ENCODE measurements around the gene JAK1. TPM values are rescaled to one million over a fixed set of nuclear protein-coding genes. Genes with fewer than 3 reads are reported as not detected.

Gene JAK1
- total and polyA plus RNA-seq, 2 of the 8 experiments (the other 6 are each of a cell fraction or from before 2014, with no cell fraction given) = 7.8 to 24.5 TPM

GRCh38 chr1:64811131-64811530 is 155.2 kb downstream of the JAK1 start:
- H3K79me2 ChIP-seq (ENCODE audit: control insufficient read depth in 1 of 2, insufficient read depth in 2 of 2, low read length in 2 of 2) = no peaks in the 10 kb centered on the region
- H4K8ac ChIP-seq (ENCODE audit: extremely low read depth, insufficient read depth, low read length) = no peak overlapping the region
- whole genome bisulfite sequencing, 2 experiments (ENCODE audit: extremely low coverage in 1 of 2, insufficient coverage in 1 of 2, insufficient read length in 1 of 2, insufficient replicate concordance in 2 of 2, low coverage in 1 of 2, low lambda C conversion rate in 2 of 2, missing lambda C conversion rate in 1 of 2) = 90% methylated on average over 6 of the region's 6 CpGs; no CpG with 5 or more reads in 1 of the 2 experiments
- H2AFZ ChIP-seq (ENCODE audit: low read length) = no peak overlapping the region
- H2BK15ac ChIP-seq (ENCODE audit: low read length) = no peak overlapping the region
- H4K5ac ChIP-seq (ENCODE audit: insufficient read length, low read depth, low read length) = no peak overlapping the region
- no peak overlapping the region for H3K56ac ChIP-seq (replicated peaks; ENCODE audit: insufficient read length, low read depth, low read length)
- H3K9me3 ChIP-seq (ENCODE audit: insufficient read depth in 2 of 2, low read depth in 1 of 2, low read length in 1 of 2) = no peaks in the 10 kb centered on the region
- H3K18ac ChIP-seq (ENCODE audit: extremely low read depth, low read length) = no peak overlapping the region
- H2AK5ac ChIP-seq (ENCODE audit: low read depth, low read length) = no peak overlapping the region
- peaks cover 0 to 4% (median 1%) of the 10 kb centered on the region in 4 experiments; a peak in 2 of 8 replicates for H3K36me3 ChIP-seq (ENCODE audit: control insufficient read depth in 2 of 4, insufficient read depth in 4 of 4, low read length in 3 of 4)
- no peaks in the 10 kb centered on the region for H4K20me1 ChIP-seq (replicated peaks in 1 of 2; ENCODE audit: control insufficient read depth in 1 of 2, insufficient read depth in 2 of 2, low read length in 2 of 2)
- H3K9ac ChIP-seq (replicated peaks in 1 of 4; ENCODE audit: extremely low read depth in 1 of 4, low read depth in 3 of 4, low read length in 3 of 4) = no peak overlapping the region
- no peak overlapping the region for H4K91ac ChIP-seq (replicated peaks; ENCODE audit: insufficient read length, low read length)
- H2BK12ac ChIP-seq (ENCODE audit: low read depth, low read length) = no peak overlapping the region
- POLR2A ChIA-PET (ENCODE audit: partially characterized antibody) = no interaction called here
- H3K27ac ChIP-seq (ENCODE audit: low read depth, low read length) = no peak overlapping the region
- no peak overlapping the region for H3K4ac ChIP-seq (replicated peaks; ENCODE audit: insufficient read length, low read depth, low read length)
- TF ChIP-seq TAF7 (optimal IDR thresholded peaks at IDR 0.05; ENCODE audit: borderline replicate concordance, low read depth, low read length) (no peak), JUN (IDR thresholded peaks at IDR 0.05; ENCODE audit: low read depth, low read length) (no peak), SUZ12 (IDR thresholded peaks at IDR 0.05; ENCODE audit: low read length) (no peak), HDAC2 (IDR thresholded peaks at IDR 0.05; ENCODE audit: borderline replicate concordance in 1 of 2, low read depth in 2 of 2, low read length in 2 of 2) (no peak), ATF2 (IDR thresholded peaks at IDR 0.05; ENCODE audit: low read length) (no peak), SP1 (IDR thresholded peaks at IDR 0.05; ENCODE audit: low read depth, low read length) (no peak), RAD21 (IDR thresholded peaks at IDR 0.05 in 1 of 2, conservative IDR thresholded peaks at IDR 0.05 in 1 of 2; ENCODE audit: low read depth in 2 of 2, low read length in 2 of 2) (no peak), SP2 (IDR thresholded peaks at IDR 0.05; ENCODE audit: low read length) (no peak), POLR2A (IDR thresholded peaks at IDR 0.05; ENCODE audit: control extremely low read depth in 1 of 2, low read depth in 2 of 2, low read length in 2 of 2) (no peak), NRF1 (IDR thresholded peaks at IDR 0.05; ENCODE audit: low read depth, low read length) (no peak), HDAC6 (IDR thresholded peaks at IDR 0.05; ENCODE audit: low read depth, low read length) (no peak), YY1 (IDR thresholded peaks at IDR 0.05; ENCODE audit: low read depth, low read length) (no peak), NANOG (IDR thresholded peaks at IDR 0.05; ENCODE audit: insufficient read depth, low read depth, low read length, poor library complexity, severe bottlenecking) (no peak)
- DNase-seq (ENCODE audit: low read depth in 1 of 2, low spot score in 2 of 2) (no peak), FAIRE-seq (peak; percentile 19)
- H3K79me1 ChIP-seq (ENCODE audit: low read depth, low read length) = no peaks in the 10 kb centered on the region
- H3K23ac ChIP-seq (ENCODE audit: insufficient read length) = no peak overlapping the region
- H3K4me1 ChIP-seq (replicated peaks in 1 of 4; ENCODE audit: control insufficient read depth in 3 of 4, insufficient read depth in 4 of 4, low read length in 3 of 4) = no peaks in the 10 kb centered on the region
- H3K4me2 ChIP-seq (ENCODE audit: insufficient read depth in 1 of 2, low read depth in 2 of 2, low read length in 2 of 2) = no peak overlapping the region
- no peak overlapping the region for H2BK5ac ChIP-seq (ENCODE audit: low read depth, low read length)
- H2BK20ac ChIP-seq (ENCODE audit: low read length) = no peak overlapping the region
- no peak overlapping the region for H3K14ac ChIP-seq (ENCODE audit: insufficient read length)
- no peaks in the 10 kb centered on the region for H3K23me2 ChIP-seq (ENCODE audit: low read depth, low read length)
- CTCF ChIA-PET (ENCODE audit: partially characterized antibody) = no interaction called here
- no peak overlapping the region for H3K4me3 ChIP-seq (ENCODE audit: extremely low read depth in 1 of 4, insufficient read depth in 2 of 4, low read depth in 3 of 4, low read length in 4 of 4)
- no peaks in the 10 kb centered on the region for H3K27me3 ChIP-seq (replicated peaks in 1 of 4; ENCODE audit: control insufficient read depth in 3 of 4, extremely low read depth in 1 of 4, insufficient read depth in 3 of 4, low read length in 3 of 4)
- H2BK120ac ChIP-seq (replicated peaks; ENCODE audit: low read depth, low read length) = no peak overlapping the region

Data from H1 (cell line).